OCI-M2 (cell line): ENCODE results near the gene NCCRP1.

Experiments used
- DNase-seq: peaks from one replicate; lab custom pipeline; 2025; ENCODE audit not compliant: unreplicated experiment; lab: John Stamatoyannopoulos, UW

NCCRP1 gene

DNA sequence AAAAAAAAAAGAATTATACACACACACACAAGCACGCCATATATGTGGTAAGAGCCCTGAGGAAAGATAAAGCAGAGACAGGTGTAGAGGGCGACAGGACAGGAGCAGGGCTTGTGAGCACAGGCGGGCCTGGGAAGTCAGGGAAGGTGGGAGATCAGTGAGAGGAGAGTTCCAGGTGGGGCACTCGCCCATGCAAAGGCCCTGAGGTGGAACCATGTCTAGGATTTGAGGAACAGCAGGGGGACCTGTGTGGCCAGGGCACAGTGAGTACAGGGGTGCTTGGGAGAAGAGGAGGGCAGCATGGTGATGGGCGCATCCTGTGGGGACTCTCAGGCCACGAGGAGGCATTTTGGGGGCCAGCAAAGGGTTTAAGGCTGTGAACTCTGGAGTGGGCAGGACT lies 32.5 kb upstream of the NCCRP1 start:
- no peak for DNase-seq

DNA sequence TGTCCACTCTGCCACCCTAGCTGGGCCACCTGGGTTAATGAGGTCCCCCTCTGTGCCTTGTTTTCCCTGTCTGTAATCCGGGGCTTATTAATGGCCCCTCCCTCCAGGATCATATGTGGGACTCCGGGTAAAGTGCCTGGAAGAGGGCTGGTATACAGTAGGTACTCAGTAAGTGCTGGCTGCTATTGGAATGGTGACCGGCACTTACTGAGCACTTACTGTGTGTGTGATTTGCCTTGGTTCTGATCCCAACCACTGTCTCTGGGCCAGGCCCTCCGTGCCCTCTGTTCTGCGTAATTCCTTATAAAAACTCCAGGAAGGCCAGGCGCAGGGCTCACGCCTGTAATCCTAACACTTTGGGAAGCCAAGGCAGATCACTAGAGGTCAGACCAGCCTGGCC lies 30.9 kb upstream of the NCCRP1 start:
- DNase-seq = no peak

GRCh38 chr19:39166571-39167391 lies 30.0 kb upstream of the NCCRP1 start:
- no peak for DNase-seq

DNA sequence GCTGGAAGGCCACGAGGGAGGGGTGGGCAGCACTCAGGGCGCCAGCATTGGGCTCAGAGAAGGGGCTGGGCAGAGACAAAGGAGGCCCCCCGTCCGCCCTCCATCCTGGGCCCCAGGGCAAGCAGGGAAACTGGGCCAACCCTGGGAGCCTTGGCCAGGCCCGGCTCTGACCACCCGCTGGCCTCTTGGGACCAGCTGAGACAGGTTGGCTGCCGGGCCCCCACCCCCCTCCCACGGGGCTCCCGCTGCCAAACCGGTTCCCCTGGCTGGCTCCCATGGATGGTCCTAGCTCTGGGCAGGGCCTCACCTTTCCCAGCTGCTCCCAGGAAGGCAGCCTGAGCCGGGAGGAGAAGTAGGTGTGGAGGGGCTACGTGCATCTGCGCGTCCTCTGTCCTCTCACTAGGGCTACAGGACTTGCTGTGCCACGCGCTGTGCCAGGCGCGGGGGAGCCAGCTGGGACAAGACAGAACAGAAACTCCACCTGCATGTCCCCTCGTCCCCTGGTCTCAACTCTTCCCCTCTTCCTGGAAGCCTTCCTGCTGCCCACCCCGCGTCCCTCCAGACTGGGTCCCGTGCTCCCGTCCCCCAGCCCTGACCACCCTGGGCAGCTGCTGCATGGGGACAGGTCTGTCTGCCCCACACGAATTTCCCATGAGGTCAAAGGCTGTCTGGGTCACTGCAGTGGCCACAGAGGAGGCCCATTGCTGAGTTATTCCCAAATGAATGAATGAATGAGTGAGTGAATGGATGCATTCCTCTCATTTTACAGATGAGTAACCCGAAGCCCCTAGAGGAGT lies 29.1 kb upstream of the NCCRP1 start:
- no peak for DNase-seq

- no peak for DNase-seq
Observed at GRCh38 chr19:39168258-39169142, 28.3 kb upstream of the NCCRP1 start.

DNA sequence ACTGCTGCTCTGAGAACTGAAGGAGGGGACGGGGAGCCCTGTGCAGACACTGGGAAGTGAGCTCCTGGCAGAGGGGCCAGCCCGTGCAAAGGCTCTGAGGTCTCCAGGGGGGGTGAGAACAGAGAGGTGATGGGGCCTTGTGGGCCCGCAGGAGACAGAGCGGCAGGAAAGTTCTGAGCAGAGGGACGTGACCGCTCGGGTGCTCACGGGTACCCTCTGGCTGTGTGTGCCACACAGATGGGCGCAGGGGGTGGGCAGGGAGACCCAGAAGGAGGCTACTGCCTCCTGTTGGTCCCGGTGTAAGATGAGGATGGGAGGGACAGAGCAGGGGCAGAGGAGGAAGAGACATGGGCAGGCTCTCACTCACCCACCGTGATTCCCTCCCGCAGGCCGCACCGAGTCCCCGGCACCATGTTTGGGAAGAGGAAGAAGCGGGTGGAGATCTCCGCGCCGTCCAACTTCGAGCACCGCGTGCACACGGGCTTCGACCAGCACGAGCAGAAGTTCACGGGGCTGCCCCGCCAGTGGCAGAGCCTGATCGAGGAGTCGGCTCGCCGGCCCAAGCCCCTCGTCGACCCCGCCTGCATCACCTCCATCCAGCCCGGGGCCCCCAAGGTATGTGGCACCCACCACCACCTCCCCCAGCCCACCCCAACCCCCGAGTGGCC lies 27.5 kb upstream of the NCCRP1 start:
- no peak for DNase-seq

DNA sequence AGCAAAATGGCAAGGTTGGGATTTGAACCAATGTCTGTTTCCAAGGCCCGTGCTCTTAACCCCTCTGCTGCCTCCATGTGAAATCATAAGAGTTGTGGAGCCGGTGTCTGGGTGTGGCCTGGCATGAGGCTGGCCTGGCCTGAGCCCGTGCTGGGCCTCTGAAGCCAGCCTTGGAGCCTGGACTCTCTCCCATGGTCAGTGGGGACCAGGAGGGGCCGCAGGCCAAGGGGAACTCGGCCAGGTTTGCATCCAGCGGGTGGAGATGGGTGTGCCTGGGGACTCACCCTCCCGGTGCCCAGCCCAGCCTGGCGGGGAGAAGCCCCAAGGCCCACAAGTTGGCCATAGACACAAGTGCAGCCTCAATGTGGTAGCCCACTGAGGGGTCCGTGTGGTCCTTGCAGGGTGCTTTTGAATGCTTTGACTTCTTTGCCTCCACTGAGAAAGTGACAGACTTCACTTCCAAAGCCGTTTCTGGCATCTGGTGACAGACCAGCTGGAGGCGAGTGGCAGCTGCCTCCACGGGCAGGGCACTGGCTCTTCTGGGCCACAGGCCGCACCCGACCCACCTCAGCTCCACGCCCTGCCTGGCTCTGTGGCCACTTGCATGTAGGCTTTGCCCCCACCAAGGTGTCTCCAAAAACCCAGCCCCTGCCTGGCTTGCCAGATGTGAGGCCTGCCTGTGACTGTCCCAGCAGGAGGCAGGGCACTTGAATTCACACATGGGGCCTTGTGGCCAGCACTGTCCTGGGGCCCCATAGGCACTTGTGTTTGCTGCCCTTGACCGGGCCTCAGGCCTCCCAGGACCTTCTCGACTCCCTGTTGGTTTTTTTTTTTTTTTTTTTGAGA lies 26.2 kb upstream of the NCCRP1 start:
- no peak for DNase-seq

- no peak for DNase-seq
Observed at GRCh38 chr19:39171479-39172465, 25.0 kb upstream of the NCCRP1 start.

DNA sequence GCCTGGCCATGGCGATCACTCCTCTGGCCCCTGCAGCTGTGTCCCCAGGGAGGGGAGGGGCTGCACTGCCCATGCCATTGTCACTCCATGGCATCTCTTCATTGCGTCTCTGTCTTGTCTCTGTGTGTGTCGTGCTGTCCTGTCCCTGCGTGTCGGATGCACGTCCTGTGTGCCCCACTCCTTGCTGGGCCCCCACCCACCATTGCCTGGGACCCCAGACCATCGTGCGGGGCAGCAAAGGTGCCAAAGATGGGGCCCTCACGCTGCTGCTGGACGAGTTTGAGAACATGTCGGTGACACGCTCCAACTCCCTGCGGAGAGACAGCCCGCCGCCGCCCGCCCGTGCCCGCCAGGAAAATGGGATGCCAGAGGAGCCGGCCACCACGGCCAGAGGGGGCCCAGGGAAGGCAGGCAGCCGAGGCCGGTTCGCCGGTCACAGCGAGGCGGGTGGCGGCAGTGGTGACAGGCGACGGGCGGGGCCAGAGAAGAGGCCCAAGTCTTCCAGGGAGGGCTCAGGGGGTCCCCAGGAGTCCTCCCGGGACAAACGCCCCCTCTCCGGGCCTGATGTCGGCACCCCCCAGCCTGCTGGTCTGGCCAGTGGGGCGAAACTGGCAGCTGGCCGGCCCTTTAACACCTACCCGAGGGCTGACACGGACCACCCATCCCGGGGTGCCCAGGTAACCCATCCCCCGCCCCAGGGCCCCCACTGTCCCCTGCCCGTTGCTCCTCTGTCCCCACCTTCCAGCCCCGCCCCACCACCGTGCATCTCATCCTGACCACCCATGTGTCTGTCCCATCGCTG lies 23.9 kb upstream of the NCCRP1 start:
- DNase-seq = no peak

DNA sequence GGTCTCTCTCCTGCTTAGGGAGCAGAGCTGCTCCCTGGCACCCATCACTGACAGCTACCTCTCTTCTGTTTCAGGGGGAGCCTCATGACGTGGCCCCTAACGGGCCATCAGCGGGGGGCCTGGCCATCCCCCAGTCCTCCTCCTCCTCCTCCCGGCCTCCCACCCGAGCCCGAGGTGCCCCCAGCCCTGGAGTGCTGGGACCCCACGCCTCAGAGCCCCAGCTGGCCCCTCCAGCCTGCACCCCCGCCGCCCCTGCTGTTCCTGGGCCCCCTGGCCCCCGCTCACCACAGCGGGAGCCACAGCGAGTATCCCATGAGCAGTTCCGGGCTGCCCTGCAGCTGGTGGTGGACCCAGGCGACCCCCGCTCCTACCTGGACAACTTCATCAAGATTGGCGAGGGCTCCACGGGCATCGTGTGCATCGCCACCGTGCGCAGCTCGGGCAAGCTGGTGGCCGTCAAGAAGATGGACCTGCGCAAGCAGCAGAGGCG lies 23.2 kb upstream of the NCCRP1 start:
- no peak for DNase-seq

GRCh38 chr19:39174142-39174541 lies 22.6 kb upstream of the NCCRP1 start:
- no peak for DNase-seq

DNA sequence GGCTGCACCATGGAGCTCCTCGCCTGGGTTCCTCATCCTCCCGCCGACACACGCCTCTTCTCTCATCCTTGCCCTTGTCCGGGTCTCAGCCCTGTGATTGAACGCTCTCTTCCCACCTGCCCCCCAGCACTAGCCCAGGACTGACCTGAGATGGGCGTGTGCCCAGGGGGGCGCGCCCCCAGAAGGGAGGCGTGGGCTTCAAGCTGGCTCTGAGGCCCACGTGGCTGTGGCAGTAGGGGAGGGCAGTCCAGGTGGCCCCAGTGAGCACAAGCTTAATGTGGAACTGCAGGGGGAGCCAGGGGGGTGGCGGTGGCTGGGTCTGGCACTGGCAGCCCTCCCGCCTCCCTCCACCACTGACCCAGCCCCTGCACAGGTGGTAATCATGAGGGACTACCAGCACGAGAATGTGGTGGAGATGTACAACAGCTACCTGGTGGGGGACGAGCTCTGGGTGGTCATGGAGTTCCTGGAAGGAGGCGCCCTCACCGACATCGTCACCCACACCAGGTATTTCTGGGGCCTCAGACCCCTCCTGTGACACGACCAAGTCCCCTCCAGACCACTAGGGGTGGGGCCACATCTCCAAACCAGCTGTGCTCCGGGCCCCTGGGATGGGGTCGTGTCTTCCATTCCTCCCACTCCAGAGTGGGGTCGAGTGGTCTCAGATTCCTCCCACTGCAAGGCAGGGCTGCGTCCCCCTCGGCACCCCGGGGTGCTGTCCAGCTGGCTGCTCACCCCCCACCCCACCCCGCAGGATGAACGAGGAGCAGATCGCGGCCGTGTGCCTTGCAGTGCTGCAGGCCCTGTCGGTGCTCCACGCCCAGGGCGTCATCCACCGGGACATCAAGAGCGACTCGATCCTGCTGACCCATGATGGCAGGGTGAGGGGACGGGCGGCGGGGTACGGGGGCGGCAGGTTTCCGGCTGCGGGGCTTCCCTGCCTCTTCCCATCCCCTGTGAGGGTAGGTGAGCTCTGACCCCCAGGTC lies 21.9 kb upstream of the NCCRP1 start:
- no peak for DNase-seq

DNA sequence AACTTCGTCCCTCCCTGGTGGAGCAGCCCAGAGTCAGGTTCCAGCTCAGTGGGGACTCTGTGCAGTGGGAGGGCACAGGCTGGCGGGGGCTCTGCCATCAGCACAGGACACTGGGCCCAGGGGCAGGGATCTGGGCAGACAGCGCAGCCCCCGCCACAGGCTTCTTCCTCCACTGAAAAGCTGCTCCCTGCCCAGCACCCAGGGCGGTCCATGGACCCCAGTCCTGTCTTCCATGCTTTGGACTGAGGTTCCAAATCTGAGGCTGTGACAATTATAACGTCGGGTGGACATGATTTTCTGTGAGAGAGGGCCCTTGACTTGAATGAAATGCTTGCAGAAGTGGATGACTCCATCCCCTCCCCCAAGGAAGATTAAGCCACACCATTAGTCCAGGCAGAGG lies 21.2 kb upstream of the NCCRP1 start:
- no peak for DNase-seq

- no peak for DNase-seq
Observed at GRCh38 chr19:39177110-39177699, 19.6 kb upstream of the NCCRP1 start.

DNA sequence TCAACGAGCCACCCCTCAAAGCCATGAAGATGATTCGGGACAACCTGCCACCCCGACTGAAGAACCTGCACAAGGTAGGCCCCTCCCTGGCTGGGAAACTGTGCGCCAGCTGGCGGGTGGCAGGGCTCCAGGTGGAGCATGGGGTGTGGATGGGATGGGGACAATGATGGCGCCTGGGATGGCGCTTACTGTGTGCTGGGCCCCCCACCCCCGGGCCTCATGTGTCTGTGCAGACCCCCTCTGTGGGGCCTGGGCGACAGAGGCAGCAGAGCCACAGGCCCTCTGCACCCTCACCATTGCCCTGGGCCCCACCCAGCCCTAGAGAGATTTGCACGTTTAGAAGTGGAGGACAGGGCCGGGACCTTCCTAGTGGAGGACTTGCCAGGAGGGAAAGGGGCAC lies 19.0 kb upstream of the NCCRP1 start:
- no peak for DNase-seq

DNA sequence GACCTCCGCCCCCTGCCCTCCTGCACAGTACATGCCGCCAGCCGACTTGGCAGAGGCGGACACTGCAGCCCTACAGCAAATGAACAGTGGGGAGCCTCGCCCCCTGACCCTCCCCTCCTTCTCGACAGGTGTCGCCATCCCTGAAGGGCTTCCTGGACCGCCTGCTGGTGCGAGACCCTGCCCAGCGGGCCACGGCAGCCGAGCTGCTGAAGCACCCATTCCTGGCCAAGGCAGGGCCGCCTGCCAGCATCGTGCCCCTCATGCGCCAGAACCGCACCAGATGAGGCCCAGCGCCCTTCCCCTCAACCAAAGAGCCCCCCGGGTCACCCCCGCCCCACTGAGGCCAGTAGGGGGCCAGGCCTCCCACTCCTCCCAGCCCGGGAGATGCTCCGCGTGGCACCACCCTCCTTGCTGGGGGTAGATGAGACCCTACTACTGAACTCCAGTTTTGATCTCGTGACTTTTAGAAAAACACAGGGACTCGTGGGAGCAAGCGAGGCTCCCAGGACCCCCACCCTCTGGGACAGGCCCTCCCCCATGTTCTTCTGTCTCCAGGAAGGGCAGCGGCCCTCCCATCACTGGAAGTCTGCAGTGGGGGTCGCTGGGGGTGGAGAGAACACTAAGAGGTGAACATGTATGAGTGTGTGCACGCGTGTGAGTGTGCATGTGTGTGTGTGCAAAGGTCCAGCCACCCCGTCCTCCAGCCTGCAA lies 18.3 kb upstream of the NCCRP1 start:
- no peak for DNase-seq
